Caco-2 (cell line): ENCODE data around the gene GABRD. TPM values are rescaled to one million over a fixed set of nuclear protein-coding genes. Genes with fewer than 3 reads are reported as not detected.

Source experiments
- BruUV-seq: library from RNA; stranded (reverse); fragments of 400-500 nt; replicated peaks from 2 replicates; lab custom pipeline; 2021; lab: Mats Ljungman, UMichigan
- CTCF ChIA-PET: fragments of 300-600 bp; sonication (Branson Sonifier 250); formaldehyde crosslinking; loops from one replicate; lab custom pipeline; 2022; ENCODE audit warnings: antibody characterized with exemption; lab: Charles Lee
- POLR2A ChIA-PET: fragments of 300-600 bp; sonication (Branson Sonifier 250); formaldehyde crosslinking; loops from one replicate; lab custom pipeline; 2022; ENCODE audit warnings: antibody characterized with exemption; lab: Charles Lee
- DNase-seq, 2 experiments: peaks; one replicate each; pipeline versions ENCODE4 v3.0.0 to v3.0.0-alpha.2; 2020 to 2022
- H3K27me3 ChIP-seq: replicated peaks from 2 replicates; pipeline ENCODE4 v1.6.0; 2011; ENCODE audit warnings: low read length; ENCODE audit not compliant: control insufficient read depth, insufficient read depth
- H3K36me3 ChIP-seq: 2 replicates; pipeline ENCODE4 v1.5.1; 2011; ENCODE audit warnings: low read length; ENCODE audit not compliant: control insufficient read depth, insufficient read depth
- H3K4me1 ChIP-seq: fragments of 250-450 bp; sonication (Bioruptor Pico); 2 replicates; pipeline ENCODE4 v1.5.1; 2020; ENCODE audit warnings: mild to moderate bottlenecking
- H3K4me3 ChIP-seq: 2 replicates; pipeline ENCODE4 v1.5.1; 2011; ENCODE audit warnings: low read depth, mild to moderate bottlenecking, control low read depth, low read length
- H3K9me3 ChIP-seq: fragments of 250-450 bp; sonication (Bioruptor Pico); 2 replicates; pipeline ENCODE4 v1.5.1; 2020; ENCODE audit warnings: mild to moderate bottlenecking, moderate library complexity
- H3K27ac Mint-ChIP-seq: one replicate; pipeline ENCODE4 v1.8.0; 2022; ENCODE audit warnings: mixed read lengths; ENCODE audit not compliant: unreplicated experiment
- H3K27me3 Mint-ChIP-seq: one replicate; pipeline ENCODE4 v1.8.0; 2022; ENCODE audit warnings: mixed read lengths; ENCODE audit not compliant: insufficient read depth, unreplicated experiment
- H3K36me3 Mint-ChIP-seq: one replicate; pipeline ENCODE4 v1.8.0; 2022; ENCODE audit warnings: mild to moderate bottlenecking, mixed read lengths; ENCODE audit not compliant: insufficient read depth, unreplicated experiment
- H3K4me1 Mint-ChIP-seq: one replicate; pipeline ENCODE4 v1.8.0; 2022; ENCODE audit warnings: low read depth, mixed read lengths; ENCODE audit not compliant: unreplicated experiment
- H3K4me3 Mint-ChIP-seq: one replicate; pipeline ENCODE4 v1.8.0; 2022; ENCODE audit warnings: mild to moderate bottlenecking, moderate library complexity, mixed read lengths; ENCODE audit not compliant: unreplicated experiment
- H3K9me3 Mint-ChIP-seq: one replicate; pipeline ENCODE4 v1.8.0; 2022; ENCODE audit warnings: mixed read lengths; ENCODE audit not compliant: unreplicated experiment
- CTCF ChIP-seq, 2 experiments: fragments of 200-600 bp in 1 of 2; IDR thresholded peaks; 1 replicate in 1 of 2; 2 replicates in 1 of 2; pipeline versions ENCODE4 v1.5.1 to v1.8.0; 2011 to 2022; ENCODE audit warnings: antibody characterized with exemption in 1 of 2, control low read depth in 1 of 2, inconsistent platforms in 1 of 2, low read depth in 1 of 2, low read length in 1 of 2, mild to moderate bottlenecking in 1 of 2, moderate library complexity in 1 of 2; ENCODE audit not compliant: insufficient read depth in 1 of 2, severe bottlenecking in 1 of 2, unreplicated experiment in 1 of 2
- intact Hi-C: fragments of 100-400 bp; cut with micrococcal nuclease; formaldehyde crosslinking; loops from one replicate; pipeline ENCODE4 v1.10.0; 2022; ENCODE audit not compliant: unreplicated experiment
- total RNA-seq: library from RNA; stranded (reverse); gene quantifications from 2 replicates; pipeline ENCODE4 v1.2.3, GENCODE V29; 2022

GABRD gene
- total RNA-seq, 1 experiment from 2014 or later: 0.34 TPM

GRCh38 chr1:2079396-2080085 is 60.4 kb downstream of the GABRD start:
- no peak for TF ChIP-seq CTCF (IDR thresholded peaks at IDR 0.05; ENCODE audit: insufficient read depth in 1 of 2, low read depth in 1 of 2, low read length in 1 of 2, severe bottlenecking in 1 of 2, unreplicated experiment in 1 of 2)
- Histone ChIP-seq H3K9me3 (peaks cover 10% of the 10 kb centered on the region), H3K36me3 (no peaks in the 10 kb centered on the region), H3K4me3 (no peak overlapping the region), H3K27me3 (no peaks in the 10 kb centered on the region), H3K4me1 (no peaks in the 10 kb centered on the region)
- peaks cover 21% of the 10 kb centered on the region for H3K9me3 Mint-ChIP-seq
- intact Hi-C loops: no loop called here
- no peak for DNase-seq
- ChIA-PET POLR2A (no interaction called here), CTCF (no interaction called here)
- no peak overlapping the region for H3K27ac Mint-ChIP-seq
- BruUV-seq: no TSS peak
- H3K27me3 Mint-ChIP-seq: no peaks in the 10 kb centered on the region
- no peak overlapping the region for H3K4me3 Mint-ChIP-seq
- no peaks in the 10 kb centered on the region for H3K4me1 Mint-ChIP-seq
- peaks cover 37% of the 10 kb centered on the region for H3K36me3 Mint-ChIP-seq

GRCh38 chr1:2080140-2080539 is 61.0 kb downstream of the GABRD start:
- Mint-ChIP-seq H3K36me3 (peaks cover 35% of the 10 kb centered on the region), H3K4me3 (no peak overlapping the region), H3K9me3 (peaks cover 21% of the 10 kb centered on the region), H3K4me1 (no peaks in the 10 kb centered on the region), H3K27me3 (no peaks in the 10 kb centered on the region), H3K27ac (no peak overlapping the region)
- intact Hi-C loops: no loop called here
- Histone ChIP-seq H3K4me3 (no peak overlapping the region), H3K9me3 (peaks cover 10% of the 10 kb centered on the region), H3K4me1 (no peaks in the 10 kb centered on the region), H3K36me3 (no peaks in the 10 kb centered on the region), H3K27me3 (no peaks in the 10 kb centered on the region)
- CTCF ChIA-PET: no interaction called here
- TF ChIP-seq CTCF (IDR thresholded peaks at IDR 0.05; ENCODE audit: insufficient read depth in 1 of 2, low read depth in 1 of 2, low read length in 1 of 2, severe bottlenecking in 1 of 2, unreplicated experiment in 1 of 2): no peak
- POLR2A ChIA-PET: no interaction called here
- DNase-seq: no peak
- BruUV-seq: no TSS peak

Other genes with a start within 250 kb of the GABRD start
- 76.7 and 85.8 TPM in 2 replicates for gene NADK, start 240.9 kb upstream of the GABRD start, total RNA-seq
- gene GNB1, start 128.3 kb upstream of the GABRD start, total RNA-seq: 268 and 301 TPM in 2 replicates
- 1.2 and 1.4 TPM in 2 replicates for gene CALML6, start 104.1 kb upstream of the GABRD start, total RNA-seq
- 5.8 and 6.4 TPM in 2 replicates for gene TMEM52, start 100.1 kb upstream of the GABRD start, total RNA-seq
- gene CFAP74, start 15.6 kb upstream of the GABRD start, total RNA-seq: not detected in 2 replicates
- 45.9 and 48.7 TPM in 2 replicates for gene PRKCZ, start 31.1 kb downstream of the GABRD start, total RNA-seq
- gene FAAP20, start 175.4 kb downstream of the GABRD start, total RNA-seq: 62.5 and 72.4 TPM in 2 replicates
- gene SKI, start 209.0 kb downstream of the GABRD start, total RNA-seq: 38.2 and 39.8 TPM in 2 replicates